PFSK-1 (cell line): ENCODE measurements around the gene CLEC2L.

ENCODE experiments used
- POLR2AphosphoS5 ChIP-seq: IDR thresholded peaks from 2 replicates; pipeline ENCODE4 v1.6.1; 2012; ENCODE audit warnings: low read depth, mild to moderate bottlenecking, control low read depth, low read length, moderate library complexity
- SIN3A ChIP-seq: IDR thresholded peaks from 2 replicates; pipeline ENCODE4 v1.6.1; 2012; ENCODE audit warnings: mild to moderate bottlenecking, low read length, moderate library complexity, borderline replicate concordance; ENCODE audit not compliant: insufficient read depth
- TAF1 ChIP-seq: IDR thresholded peaks from 2 replicates; pipeline ENCODE4 v1.6.1; 2012; ENCODE audit warnings: low read length, control low read depth, borderline replicate concordance; ENCODE audit not compliant: insufficient read depth
- TF ChIP-seq, protein P1 (sequence below), 2 experiments: IDR thresholded peaks; 2 replicates each; pipeline versions ENCODE4 v1.6.1 to v1.8.0; 2011 to 2012; ENCODE audit warnings: low read depth in 2 of 2, low read length in 2 of 2, control low read depth in 1 of 2, inconsistent platforms in 1 of 2, mild to moderate bottlenecking in 1 of 2, moderate library complexity in 1 of 2; ENCODE audit not compliant: insufficient read depth in 1 of 2

GRCh38 chr7:139522830-139523198, 671 bp upstream of the CLEC2L start:
- no peak for TF ChIP-seq TAF1
- TF ChIP-seq, protein P1, sequence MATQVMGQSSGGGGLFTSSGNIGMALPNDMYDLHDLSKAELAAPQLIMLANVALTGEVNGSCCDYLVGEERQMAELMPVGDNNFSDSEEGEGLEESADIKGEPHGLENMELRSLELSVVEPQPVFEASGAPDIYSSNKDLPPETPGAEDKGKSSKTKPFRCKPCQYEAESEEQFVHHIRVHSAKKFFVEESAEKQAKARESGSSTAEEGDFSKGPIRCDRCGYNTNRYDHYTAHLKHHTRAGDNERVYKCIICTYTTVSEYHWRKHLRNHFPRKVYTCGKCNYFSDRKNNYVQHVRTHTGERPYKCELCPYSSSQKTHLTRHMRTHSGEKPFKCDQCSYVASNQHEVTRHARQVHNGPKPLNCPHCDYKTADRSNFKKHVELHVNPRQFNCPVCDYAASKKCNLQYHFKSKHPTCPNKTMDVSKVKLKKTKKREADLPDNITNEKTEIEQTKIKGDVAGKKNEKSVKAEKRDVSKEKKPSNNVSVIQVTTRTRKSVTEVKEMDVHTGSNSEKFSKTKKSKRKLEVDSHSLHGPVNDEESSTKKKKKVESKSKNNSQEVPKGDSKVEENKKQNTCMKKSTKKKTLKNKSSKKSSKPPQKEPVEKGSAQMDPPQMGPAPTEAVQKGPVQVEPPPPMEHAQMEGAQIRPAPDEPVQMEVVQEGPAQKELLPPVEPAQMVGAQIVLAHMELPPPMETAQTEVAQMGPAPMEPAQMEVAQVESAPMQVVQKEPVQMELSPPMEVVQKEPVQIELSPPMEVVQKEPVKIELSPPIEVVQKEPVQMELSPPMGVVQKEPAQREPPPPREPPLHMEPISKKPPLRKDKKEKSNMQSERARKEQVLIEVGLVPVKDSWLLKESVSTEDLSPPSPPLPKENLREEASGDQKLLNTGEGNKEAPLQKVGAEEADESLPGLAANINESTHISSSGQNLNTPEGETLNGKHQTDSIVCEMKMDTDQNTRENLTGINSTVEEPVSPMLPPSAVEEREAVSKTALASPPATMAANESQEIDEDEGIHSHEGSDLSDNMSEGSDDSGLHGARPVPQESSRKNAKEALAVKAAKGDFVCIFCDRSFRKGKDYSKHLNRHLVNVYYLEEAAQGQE (IDR thresholded peaks at IDR 0.05; ENCODE audit: insufficient read depth in 1 of 2, low read depth in 2 of 2, low read length in 2 of 2) = no peak
- no peak for TF ChIP-seq POLR2AphosphoS5
- TF ChIP-seq SIN3A = no peak
